Head of caudate nucleus (tissue), 42 donors: ENCODE measurements around the gene MBOAT1.
"Not testable (repeated sequence)": the region's sequence is repeated elsewhere in the genome, so short reads cannot be mapped to it uniquely, and the experiment has no call there.

ENCODE experiments used
- DNase-seq, 42 donors: peaks; one replicate each; pipeline versions ENCODE4 v3.0.0 to v3.0.0-alpha.2; 2020 to 2021; ENCODE audit warnings: mixed read lengths in 7 of 42
- intact Hi-C: fragments of 100-400 bp; cut with DNase I; formaldehyde crosslinking; loops from one replicate; pipeline ENCODE4 v1.15.0; 2022

Gene MBOAT1

GRCh38 chr6:20212392-20213111 is at the start of gene MBOAT1:
TSS of gene MBOAT1 (minus strand) at chr6:20212469. CDS start at chr6:20212234, 235 bp downstream.
- intact Hi-C loops, result no loop called here
- peak; percentile 14 to 85 (median 76) for DNase-seq

GRCh38 chr6:20261685-20262084 is 49.4 kb upstream of the MBOAT1 start:
- DNase-seq, result no peak
- intact Hi-C loops, result no loop called here

GRCh38 chr6:20260360-20260759 is 48.1 kb upstream of the MBOAT1 start:
- intact Hi-C loops, result no loop called here
- no peak for DNase-seq

- intact Hi-C loops, result no loop called here
Measured at GRCh38 chr6:20259316-20260049, 47.2 kb upstream of the MBOAT1 start.

GRCh38 chr6:20255428-20255827 is 43.2 kb upstream of the MBOAT1 start:
- intact Hi-C loops, result no loop called here
- no peak for DNase-seq

More at GRCh38 chr6:20259316-20260049, 47.2 kb upstream of the MBOAT1 start:
- no peak for DNase-seq

- DNase-seq, result no peak
- intact Hi-C loops, result no loop called here
Measured at GRCh38 chr6:20254295-20254694, 42.0 kb upstream of the MBOAT1 start.

GRCh38 chr6:20253021-20253420 is 40.8 kb upstream of the MBOAT1 start:
- DNase-seq, result no peak
- intact Hi-C loops, result no loop called here

- no peak for DNase-seq
- intact Hi-C loops, result no loop called here
Measured at GRCh38 chr6:20252311-20252710, 40.0 kb upstream of the MBOAT1 start.

- DNase-seq, result no peak
- intact Hi-C loops, result no loop called here
Measured at GRCh38 chr6:20251525-20251924, 39.3 kb upstream of the MBOAT1 start.

GRCh38 chr6:20246125-20246524 is 33.9 kb upstream of the MBOAT1 start:
- DNase-seq, result no peak
- intact Hi-C loops, result no loop called here

GRCh38 chr6:20244807-20245681 is 32.8 kb upstream of the MBOAT1 start:
- DNase-seq, intact Hi-C loops: not testable (repeated sequence)

GRCh38 chr6:20243288-20243687 is 31.0 kb upstream of the MBOAT1 start:
- DNase-seq, result no peak
- intact Hi-C loops, result no loop called here

GRCh38 chr6:20242397-20242796 is 30.1 kb upstream of the MBOAT1 start:
- no peak for DNase-seq
- intact Hi-C loops, result no loop called here

GRCh38 chr6:20241102-20241501 is 28.8 kb upstream of the MBOAT1 start:
- intact Hi-C loops, result no loop called here
- no peak for DNase-seq

GRCh38 chr6:20238688-20239587 is 26.7 kb upstream of the MBOAT1 start:
- no peak for DNase-seq
- intact Hi-C loops, result no loop called here

- intact Hi-C loops, result no loop called here
- no peak for DNase-seq
Measured at GRCh38 chr6:20237677-20238460, 25.6 kb upstream of the MBOAT1 start.

- intact Hi-C loops, result no loop called here
Measured at GRCh38 chr6:20236909-20237600, 24.8 kb upstream of the MBOAT1 start.

More at GRCh38 chr6:20236909-20237600, 24.8 kb upstream of the MBOAT1 start:
- no peak for DNase-seq
